ENCODE measurements around the gene ENC1.

ENC1 gene

DNA sequence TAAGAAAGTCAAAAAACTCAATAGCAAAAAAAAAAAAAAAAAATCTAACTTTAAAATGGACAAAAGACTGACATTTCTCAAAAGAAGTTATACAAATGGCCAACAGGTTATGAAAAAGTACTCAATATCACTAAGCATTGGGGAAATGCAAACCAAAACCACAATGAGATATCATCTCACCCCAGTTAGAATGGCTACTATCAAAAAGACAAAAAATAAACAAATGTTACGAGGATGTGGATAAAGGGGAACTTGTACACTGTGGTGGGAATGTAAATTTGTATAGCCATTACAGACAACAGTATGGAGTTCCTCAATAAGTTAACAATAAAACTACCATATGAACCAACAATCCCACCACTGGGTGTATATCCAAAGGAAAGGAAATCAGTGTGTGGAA is 37.2 kb downstream of the ENC1 start:
- TF ChIP-seq, protein P1, sequence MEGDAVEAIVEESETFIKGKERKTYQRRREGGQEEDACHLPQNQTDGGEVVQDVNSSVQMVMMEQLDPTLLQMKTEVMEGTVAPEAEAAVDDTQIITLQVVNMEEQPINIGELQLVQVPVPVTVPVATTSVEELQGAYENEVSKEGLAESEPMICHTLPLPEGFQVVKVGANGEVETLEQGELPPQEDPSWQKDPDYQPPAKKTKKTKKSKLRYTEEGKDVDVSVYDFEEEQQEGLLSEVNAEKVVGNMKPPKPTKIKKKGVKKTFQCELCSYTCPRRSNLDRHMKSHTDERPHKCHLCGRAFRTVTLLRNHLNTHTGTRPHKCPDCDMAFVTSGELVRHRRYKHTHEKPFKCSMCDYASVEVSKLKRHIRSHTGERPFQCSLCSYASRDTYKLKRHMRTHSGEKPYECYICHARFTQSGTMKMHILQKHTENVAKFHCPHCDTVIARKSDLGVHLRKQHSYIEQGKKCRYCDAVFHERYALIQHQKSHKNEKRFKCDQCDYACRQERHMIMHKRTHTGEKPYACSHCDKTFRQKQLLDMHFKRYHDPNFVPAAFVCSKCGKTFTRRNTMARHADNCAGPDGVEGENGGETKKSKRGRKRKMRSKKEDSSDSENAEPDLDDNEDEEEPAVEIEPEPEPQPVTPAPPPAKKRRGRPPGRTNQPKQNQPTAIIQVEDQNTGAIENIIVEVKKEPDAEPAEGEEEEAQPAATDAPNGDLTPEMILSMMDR (conservative IDR thresholded peaks at IDR 0.05; ENCODE audit: low read depth, low read length), result no peak
- H3K4me2 ChIP-seq, result no peak overlapping the region
- no peak overlapping the region for H3K27ac ChIP-seq
- no peaks in the 10 kb centered on the region for H3K27me3 ChIP-seq (ENCODE audit: insufficient read depth, low read depth)
- no peak overlapping the region for H3K4me3 ChIP-seq (IDR thresholded peaks at IDR 0.05; ENCODE audit: insufficient read depth, low read depth, low read length)
- H4K20me1 ChIP-seq (ENCODE audit: insufficient read depth), result no peaks in the 10 kb centered on the region
- H3K9ac ChIP-seq, result no peak overlapping the region
- H3K36me3 ChIP-seq (ENCODE audit: insufficient read depth), result no peaks in the 10 kb centered on the region
- no peaks in the 10 kb centered on the region for H3K79me2 ChIP-seq (ENCODE audit: insufficient read depth, low read depth)
- no peak overlapping the region for H2AFZ ChIP-seq (ENCODE audit: low read depth)
- no peaks in the 10 kb centered on the region for H3K4me1 ChIP-seq (ENCODE audit: low read depth, poor library complexity, severe bottlenecking)

DNA sequence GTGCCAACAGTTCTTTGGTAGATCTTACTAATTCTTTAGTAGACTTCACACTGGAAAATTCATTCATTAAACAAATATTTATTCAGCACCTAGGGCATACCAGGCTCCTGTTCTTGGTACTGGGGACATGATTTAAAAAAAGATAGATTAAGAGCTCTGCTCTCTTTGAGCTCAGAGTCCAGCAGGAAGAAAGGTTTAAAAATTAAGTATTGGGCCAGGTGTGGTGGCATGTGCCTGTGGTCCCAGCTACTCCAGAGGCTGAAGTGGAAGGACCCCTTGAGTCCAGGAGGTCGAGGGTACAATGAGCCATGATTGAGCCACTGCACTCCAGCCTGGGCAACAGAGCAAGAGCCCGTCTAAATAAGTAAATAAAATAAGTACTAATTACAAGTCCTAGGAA is 41.4 kb downstream of the ENC1 start:
- no peaks in the 10 kb centered on the region for H4K20me1 ChIP-seq (ENCODE audit: insufficient read depth)
- no peak overlapping the region for H2AFZ ChIP-seq (ENCODE audit: low read depth)
- no peak overlapping the region for H3K9ac ChIP-seq
- H3K4me2 ChIP-seq, result no peak overlapping the region
- no peak overlapping the region for H3K27ac ChIP-seq
- TF ChIP-seq, protein P1 (conservative IDR thresholded peaks at IDR 0.05; ENCODE audit: low read depth, low read length), result no peak
- H3K27me3 ChIP-seq (ENCODE audit: insufficient read depth, low read depth), result no peaks in the 10 kb centered on the region
- H3K4me3 ChIP-seq (IDR thresholded peaks at IDR 0.05; ENCODE audit: insufficient read depth, low read depth, low read length), result no peak overlapping the region
- no peaks in the 10 kb centered on the region for H3K36me3 ChIP-seq (ENCODE audit: insufficient read depth)
- H3K4me1 ChIP-seq (ENCODE audit: low read depth, poor library complexity, severe bottlenecking), result no peaks in the 10 kb centered on the region
- H3K79me2 ChIP-seq (ENCODE audit: insufficient read depth, low read depth), result no peaks in the 10 kb centered on the region

DNA sequence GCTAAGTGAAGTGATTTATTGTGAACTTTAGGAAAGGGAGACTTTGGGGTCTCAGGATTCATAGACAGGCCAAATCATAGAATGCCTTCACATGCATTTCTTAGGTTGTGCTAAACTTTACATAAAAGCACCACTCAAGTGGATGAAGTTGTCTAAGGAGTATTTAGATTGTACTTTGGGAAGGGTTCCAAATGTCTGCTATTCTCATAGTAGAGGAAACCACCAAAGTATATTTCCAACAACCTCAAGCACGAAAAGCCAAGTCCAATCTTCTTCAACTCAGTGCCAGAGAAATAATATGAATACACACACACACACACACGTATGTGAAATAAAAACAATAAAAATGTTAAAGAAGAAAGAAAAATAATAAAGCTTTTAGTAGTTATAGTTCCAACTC is 41.8 kb downstream of the ENC1 start:
- Histone ChIP-seq H3K27me3 (ENCODE audit: insufficient read depth, low read depth) (no peaks in the 10 kb centered on the region), H3K4me1 (ENCODE audit: low read depth, poor library complexity, severe bottlenecking) (no peaks in the 10 kb centered on the region), H3K27ac (no peak overlapping the region), H3K79me2 (ENCODE audit: insufficient read depth, low read depth) (no peaks in the 10 kb centered on the region), H4K20me1 (ENCODE audit: insufficient read depth) (no peaks in the 10 kb centered on the region), H3K4me2 (no peak overlapping the region), H3K9ac (no peak overlapping the region), H2AFZ (ENCODE audit: low read depth) (no peak overlapping the region), H3K4me3 (IDR thresholded peaks at IDR 0.05; ENCODE audit: insufficient read depth, low read depth, low read length) (no peak overlapping the region), H3K36me3 (ENCODE audit: insufficient read depth) (no peaks in the 10 kb centered on the region)
- TF ChIP-seq, protein P1 (conservative IDR thresholded peaks at IDR 0.05; ENCODE audit: low read depth, low read length), result no peak

DNA sequence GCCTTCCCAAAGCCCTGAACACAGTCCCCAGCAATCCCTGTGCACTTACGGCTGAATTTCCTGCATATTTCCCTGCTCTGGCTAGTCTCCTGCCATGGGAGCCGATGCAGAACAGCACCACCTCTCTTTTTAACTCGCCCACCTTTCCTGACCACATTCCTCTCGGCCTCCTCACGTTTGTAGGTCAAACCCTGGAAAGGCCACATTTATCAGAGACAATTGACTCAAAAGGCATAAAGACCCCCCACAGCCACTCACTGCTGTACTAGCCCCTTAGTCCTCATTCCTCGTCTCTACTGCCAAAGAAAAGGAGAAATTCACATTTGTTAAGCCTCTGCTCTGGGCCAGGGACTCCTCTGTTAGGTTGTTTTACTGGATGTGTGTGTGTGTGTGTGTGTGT is 43.6 kb downstream of the ENC1 start:
- no peaks in the 10 kb centered on the region for H3K27me3 ChIP-seq (ENCODE audit: insufficient read depth, low read depth)
- H3K4me1 ChIP-seq (ENCODE audit: low read depth, poor library complexity, severe bottlenecking), result no peaks in the 10 kb centered on the region
- H3K36me3 ChIP-seq (ENCODE audit: insufficient read depth), result no peaks in the 10 kb centered on the region
- H3K4me2 ChIP-seq, result no peak overlapping the region
- no peaks in the 10 kb centered on the region for H4K20me1 ChIP-seq (ENCODE audit: insufficient read depth)
- H3K4me3 ChIP-seq (IDR thresholded peaks at IDR 0.05; ENCODE audit: insufficient read depth, low read depth, low read length), result no peak overlapping the region
- TF ChIP-seq, protein P1 (conservative IDR thresholded peaks at IDR 0.05; ENCODE audit: low read depth, low read length), result no peak
- no peak overlapping the region for H2AFZ ChIP-seq (ENCODE audit: low read depth)
- H3K9ac ChIP-seq, result no peak overlapping the region
- H3K27ac ChIP-seq, result no peak overlapping the region
- no peaks in the 10 kb centered on the region for H3K79me2 ChIP-seq (ENCODE audit: insufficient read depth, low read depth)

Data from KMS-11 (cell line).